HepG2 (cell line): ENCODE measurements around the gene SV2A. TPM values are rescaled to one million over a fixed set of nuclear protein-coding genes. Genes with fewer than 3 reads are reported as not detected.

Source experiments
- CCDC6 ChIP-seq: sonication (generic); formaldehyde crosslinking; IDR thresholded peaks from 2 replicates; pipeline ENCODE4 v1.8.1; 2022; ENCODE audit warnings: mild to moderate bottlenecking, missing genetic modification reagents, moderate library complexity
- CREB1 ChIP-seq, 2 experiments: fragments of 450-650 bp in 1 of 2; IDR thresholded peaks; 2 replicates each; pipeline ENCODE4 v1.6.1; 2016 to 2017; ENCODE audit warnings: control low read depth in 1 of 2, mild to moderate bottlenecking in 1 of 2, missing compliant biosample characterization in 1 of 2, missing genetic modification characterization in 1 of 2
- FIP1L1 ChIP-seq: fragments of 200-400 bp; formaldehyde crosslinking; IDR thresholded peaks from 2 replicates; pipeline ENCODE4 v1.6.1; 2018; ENCODE audit warnings: low read depth, mild to moderate bottlenecking, low read length, moderate library complexity, borderline replicate concordance; ENCODE audit not compliant: insufficient read depth
- GTF2F1 ChIP-seq: fragments of 150-350 bp; IDR thresholded peaks from 2 replicates; pipeline ENCODE4 v1.6.1; 2014; ENCODE audit warnings: low read length
- KAT2B ChIP-seq: fragments of 150-350 bp; IDR thresholded peaks from 2 replicates; pipeline ENCODE4 v1.6.1; 2014; ENCODE audit warnings: low read depth, low read length, borderline replicate concordance
- KDM5B ChIP-seq: sonication (generic); formaldehyde crosslinking; IDR thresholded peaks from 2 replicates; pipeline ENCODE4 v1.4.0; 2020; ENCODE audit warnings: missing genetic modification reagents, mild to moderate bottlenecking, borderline replicate concordance
- ZBTB39 ChIP-seq: sonication (generic); formaldehyde crosslinking; IDR thresholded peaks from 2 replicates; pipeline ENCODE4 v1.5.0; 2020; ENCODE audit warnings: missing genetic modification reagents
- ZKSCAN5 ChIP-seq: sonication (generic); formaldehyde crosslinking; IDR thresholded peaks from 2 replicates; pipeline ENCODE4 v1.5.1; 2020; ENCODE audit warnings: mild to moderate bottlenecking, missing genetic modification reagents
- ZNF20 ChIP-seq: sonication (generic); formaldehyde crosslinking; IDR thresholded peaks from 2 replicates; pipeline ENCODE4 v1.4.0; 2020; ENCODE audit warnings: mild to moderate bottlenecking, moderate library complexity, missing genetic modification reagents
- ZNF891 ChIP-seq: sonication (generic); formaldehyde crosslinking; IDR thresholded peaks from 2 replicates; pipeline ENCODE4 v1.5.0; 2020; ENCODE audit warnings: mild to moderate bottlenecking, missing genetic modification reagents
- ZSCAN5A ChIP-seq: sonication (generic); formaldehyde crosslinking; IDR thresholded peaks from 2 replicates; pipeline ENCODE4 v1.8.0; 2022; ENCODE audit warnings: mild to moderate bottlenecking, missing genetic modification reagents, borderline replicate concordance
- polyA plus RNA-seq, 8 experiments: library from polyadenylated mRNA; depleted of rRNA in 3 of 8; stranded (reverse) in 7 of 8; unstranded in 1 of 8; fragments of >200 nt; fragmentation: Illumina TruSeq in 4 of 8; extraction: Trizol in 4 of 8; gene quantifications; 2 replicates each; pipeline versions ENCODE4 v1.2.1 to v1.2.3, GENCODE V29; 2011 to 2016; ENCODE audit warnings: low read depth in 4 of 8, missing spikeins in 1 of 8, mixed read lengths in 1 of 8; ENCODE audit not compliant: insufficient read depth in 1 of 8
- total RNA-seq, 5 experiments: library from RNA; depleted of rRNA; stranded (reverse); fragments of >200 nt; fragmentation: Illumina TruSeq; extraction: Trizol; gene quantifications; 2 replicates each; pipeline ENCODE4 v1.2.3, GENCODE V29; 2016; ENCODE audit warnings: low read depth in 1 of 5
- TF ChIP-seq, protein P1 (sequence below): sonication (generic); formaldehyde crosslinking; IDR thresholded peaks from 2 replicates; pipeline ENCODE4 v1.4.0; 2020; ENCODE audit warnings: low read depth, missing genetic modification reagents
- TF ChIP-seq, protein P2 (sequence below): sonication (generic); formaldehyde crosslinking; IDR thresholded peaks from 2 replicates; pipeline ENCODE4 v1.8.1; 2022; ENCODE audit warnings: low read depth, mild to moderate bottlenecking, missing genetic modification reagents
- TF ChIP-seq, protein P3 (sequence below): sonication (generic); formaldehyde crosslinking; IDR thresholded peaks from 2 replicates; pipeline ENCODE4 v1.4.0; 2020; ENCODE audit warnings: missing genetic modification reagents

Gene SV2A
- total and polyA plus RNA-seq, 2 of the 13 experiments (the other 11 are each of a cell fraction or from before 2014, with no cell fraction given) = 0.84 to 1.9 TPM

DNA sequence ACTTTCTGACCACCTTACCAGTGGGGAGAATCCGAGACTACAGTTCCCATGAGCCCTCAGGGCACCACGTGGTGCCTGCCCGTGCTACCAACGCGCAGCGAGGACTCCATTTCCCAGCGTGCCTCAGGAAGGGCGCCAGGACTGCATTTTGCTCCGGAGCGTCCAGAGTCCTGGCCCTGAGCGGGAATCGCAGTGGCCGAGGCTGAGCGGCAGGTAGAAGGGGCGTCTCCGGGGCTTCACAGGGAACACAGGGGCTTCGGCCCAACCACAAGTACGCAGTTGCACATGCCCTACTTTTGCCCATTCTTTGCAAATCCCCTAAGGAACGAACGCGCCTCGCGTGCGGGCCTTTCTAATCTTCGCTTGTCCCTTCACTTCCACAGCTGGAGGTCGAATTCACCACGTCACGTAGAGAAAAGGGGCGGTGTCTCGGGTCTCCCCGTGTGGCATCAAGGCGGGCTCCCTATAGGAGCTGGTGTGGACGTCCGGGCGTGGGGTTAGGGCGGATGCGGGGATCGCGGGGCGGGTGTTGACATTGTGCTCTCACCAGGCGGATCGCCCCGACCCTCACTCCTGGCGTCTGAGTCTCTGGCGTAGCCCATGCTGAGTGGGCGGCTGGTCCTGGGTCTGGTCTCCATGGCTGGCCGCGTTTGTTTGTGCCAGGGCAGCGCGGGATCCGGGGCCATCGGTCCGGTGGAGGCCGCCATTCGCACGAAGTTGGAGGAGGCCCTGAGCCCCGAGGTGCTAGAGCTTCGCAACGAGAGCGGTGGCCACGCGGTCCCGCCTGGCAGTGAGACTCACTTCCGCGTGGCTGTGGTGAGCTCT, 18.0 kb downstream of the SV2A start, which contains the start of gene BOLA1 (continued):
- TF ChIP-seq, protein P1, sequence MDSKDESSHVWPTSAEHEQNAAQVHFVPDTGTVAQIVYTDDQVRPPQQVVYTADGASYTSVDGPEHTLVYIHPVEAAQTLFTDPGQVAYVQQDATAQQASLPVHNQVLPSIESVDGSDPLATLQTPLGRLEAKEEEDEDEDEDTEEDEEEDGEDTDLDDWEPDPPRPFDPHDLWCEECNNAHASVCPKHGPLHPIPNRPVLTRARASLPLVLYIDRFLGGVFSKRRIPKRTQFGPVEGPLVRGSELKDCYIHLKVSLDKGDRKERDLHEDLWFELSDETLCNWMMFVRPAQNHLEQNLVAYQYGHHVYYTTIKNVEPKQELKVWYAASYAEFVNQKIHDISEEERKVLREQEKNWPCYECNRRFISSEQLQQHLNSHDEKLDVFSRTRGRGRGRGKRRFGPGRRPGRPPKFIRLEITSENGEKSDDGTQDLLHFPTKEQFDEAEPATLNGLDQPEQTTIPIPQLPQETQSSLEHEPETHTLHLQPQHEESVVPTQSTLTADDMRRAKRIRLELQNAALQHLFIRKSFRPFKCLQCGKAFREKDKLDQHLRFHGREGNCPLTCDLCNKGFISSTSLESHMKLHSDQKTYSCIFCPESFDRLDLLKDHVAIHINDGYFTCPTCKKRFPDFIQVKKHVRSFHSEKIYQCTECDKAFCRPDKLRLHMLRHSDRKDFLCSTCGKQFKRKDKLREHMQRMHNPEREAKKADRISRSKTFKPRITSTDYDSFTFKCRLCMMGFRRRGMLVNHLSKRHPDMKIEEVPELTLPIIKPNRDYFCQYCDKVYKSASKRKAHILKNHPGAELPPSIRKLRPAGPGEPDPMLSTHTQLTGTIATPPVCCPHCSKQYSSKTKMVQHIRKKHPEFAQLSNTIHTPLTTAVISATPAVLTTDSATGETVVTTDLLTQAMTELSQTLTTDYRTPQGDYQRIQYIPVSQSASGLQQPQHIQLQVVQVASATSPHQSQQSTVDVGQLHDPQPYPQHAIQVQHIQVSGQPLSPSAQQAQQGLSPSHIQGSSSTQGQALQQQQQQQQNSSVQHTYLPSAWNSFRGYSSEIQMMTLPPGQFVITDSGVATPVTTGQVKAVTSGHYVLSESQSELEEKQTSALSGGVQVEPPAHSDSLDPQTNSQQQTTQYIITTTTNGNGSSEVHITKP (CRISPR knock-in tag) = peak; percentile 41; the same call in 1 of the 2 replicates
- TF ChIP-seq, protein P2, sequence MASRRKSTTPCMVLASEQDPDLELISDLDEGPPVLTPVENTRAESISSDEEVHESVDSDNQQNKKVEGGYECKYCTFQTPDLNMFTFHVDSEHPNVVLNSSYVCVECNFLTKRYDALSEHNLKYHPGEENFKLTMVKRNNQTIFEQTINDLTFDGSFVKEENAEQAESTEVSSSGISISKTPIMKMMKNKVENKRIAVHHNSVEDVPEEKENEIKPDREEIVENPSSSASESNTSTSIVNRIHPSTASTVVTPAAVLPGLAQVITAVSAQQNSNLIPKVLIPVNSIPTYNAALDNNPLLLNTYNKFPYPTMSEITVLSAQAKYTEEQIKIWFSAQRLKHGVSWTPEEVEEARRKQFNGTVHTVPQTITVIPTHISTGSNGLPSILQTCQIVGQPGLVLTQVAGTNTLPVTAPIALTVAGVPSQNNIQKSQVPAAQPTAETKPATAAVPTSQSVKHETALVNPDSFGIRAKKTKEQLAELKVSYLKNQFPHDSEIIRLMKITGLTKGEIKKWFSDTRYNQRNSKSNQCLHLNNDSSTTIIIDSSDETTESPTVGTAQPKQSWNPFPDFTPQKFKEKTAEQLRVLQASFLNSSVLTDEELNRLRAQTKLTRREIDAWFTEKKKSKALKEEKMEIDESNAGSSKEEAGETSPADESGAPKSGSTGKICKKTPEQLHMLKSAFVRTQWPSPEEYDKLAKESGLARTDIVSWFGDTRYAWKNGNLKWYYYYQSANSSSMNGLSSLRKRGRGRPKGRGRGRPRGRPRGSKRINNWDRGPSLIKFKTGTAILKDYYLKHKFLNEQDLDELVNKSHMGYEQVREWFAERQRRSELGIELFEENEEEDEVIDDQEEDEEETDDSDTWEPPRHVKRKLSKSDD (CRISPR knock-in tag) = no peak; the same call in 1 of the 2 replicates
- no peak for TF ChIP-seq ZKSCAN5 (CRISPR knock-in tag)
- TF ChIP-seq FIP1L1 = no peak
- TF ChIP-seq KAT2B = no peak
- TF ChIP-seq ZNF891 (CRISPR knock-in tag) = no peak
- peak; percentile 19; the same call in 1 of the 2 replicates for TF ChIP-seq KDM5B (CRISPR knock-in tag)
- TF ChIP-seq ZNF20 (CRISPR knock-in tag) = no peak
- no peak for TF ChIP-seq ZSCAN5A (CRISPR knock-in tag)
- TF ChIP-seq CREB1 (IDR thresholded peaks at IDR 0.05) = peak; percentile 42; the same call in 1 of the 2 replicates
- peak; percentile 82 for TF ChIP-seq CREB1 (CRISPR knock-in tag; IDR thresholded peaks at IDR 0.05)
- TF ChIP-seq CCDC6 (CRISPR knock-in tag) = 0 out of 2 replicates have a peak, but pooled peaks have one; percentile 45
- TF ChIP-seq GTF2F1 = no peak
- no peak for TF ChIP-seq ZBTB39
- TF ChIP-seq, protein P3, sequence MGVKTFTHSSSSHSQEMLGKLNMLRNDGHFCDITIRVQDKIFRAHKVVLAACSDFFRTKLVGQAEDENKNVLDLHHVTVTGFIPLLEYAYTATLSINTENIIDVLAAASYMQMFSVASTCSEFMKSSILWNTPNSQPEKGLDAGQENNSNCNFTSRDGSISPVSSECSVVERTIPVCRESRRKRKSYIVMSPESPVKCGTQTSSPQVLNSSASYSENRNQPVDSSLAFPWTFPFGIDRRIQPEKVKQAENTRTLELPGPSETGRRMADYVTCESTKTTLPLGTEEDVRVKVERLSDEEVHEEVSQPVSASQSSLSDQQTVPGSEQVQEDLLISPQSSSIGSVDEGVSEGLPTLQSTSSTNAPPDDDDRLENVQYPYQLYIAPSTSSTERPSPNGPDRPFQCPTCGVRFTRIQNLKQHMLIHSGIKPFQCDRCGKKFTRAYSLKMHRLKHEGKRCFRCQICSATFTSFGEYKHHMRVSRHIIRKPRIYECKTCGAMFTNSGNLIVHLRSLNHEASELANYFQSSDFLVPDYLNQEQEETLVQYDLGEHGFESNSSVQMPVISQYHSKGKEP (CRISPR knock-in tag) = no peak
